ENCODE measurements around the gene ZFAND5.
A peak's percentile ranks its signal among the peaks of the same experiment; 100 is the strongest.

The ZFAND5 gene

GRCh38 chr9:72362680-72363139, 2.3 kb downstream of the ZFAND5 start:
- DNase-seq = peak in 1 of 2 experiments; percentile 21

- no peak for DNase-seq
These were observed 2.9 kb downstream of the ZFAND5 start for GRCh38 chr9:72362118-72362531.

- no peak for DNase-seq
These were observed 3.8 kb downstream of the ZFAND5 start for GRCh38 chr9:72361217-72361616.

GRCh38 chr9:72360324-72360723, 4.7 kb downstream of the ZFAND5 start:
- DNase-seq = no peak

- no peak for DNase-seq
These were observed 8.9 kb downstream of the ZFAND5 start for GRCh38 chr9:72356041-72356582.

- no peak for DNase-seq
These were observed 9.9 kb downstream of the ZFAND5 start for GRCh38 chr9:72355153-72355552.

- DNase-seq = no peak
These were observed 10.3 kb downstream of the ZFAND5 start for GRCh38 chr9:72354704-72355103.

GRCh38 chr9:72353455-72354116, 11.4 kb downstream of the ZFAND5 start:
- no peak for DNase-seq

- no peak for DNase-seq
These were observed 12.1 kb downstream of the ZFAND5 start for GRCh38 chr9:72352911-72353388.

GRCh38 chr9:72351538-72352453, 13.2 kb downstream of the ZFAND5 start:
- no peak for DNase-seq

GRCh38 chr9:72349911-72350310, 15.1 kb downstream of the ZFAND5 start:
- DNase-seq = no peak

GRCh38 chr9:72349240-72349639, 15.8 kb downstream of the ZFAND5 start:
- no peak for DNase-seq

- no peak for DNase-seq
These were observed 18.7 kb downstream of the ZFAND5 start for GRCh38 chr9:72346333-72346732.

- DNase-seq = no peak
These were observed 26.4 kb downstream of the ZFAND5 start for GRCh38 chr9:72338631-72339030.

- no peak for DNase-seq
These were observed 27.7 kb downstream of the ZFAND5 start for GRCh38 chr9:72337286-72337685.

GRCh38 chr9:72334658-72335337, 30.2 kb downstream of the ZFAND5 start:
- DNase-seq = no peak

- DNase-seq = peak in 1 of 2 experiments; percentile 57
These were observed 31.3 kb downstream of the ZFAND5 start for GRCh38 chr9:72333709-72334108.

- DNase-seq = peak; percentile 63 to 75
These were observed 31.8 kb downstream of the ZFAND5 start for GRCh38 chr9:72333197-72333596.

GRCh38 chr9:72332351-72332750, 32.7 kb downstream of the ZFAND5 start:
- DNase-seq = peak in 1 of 2 experiments; percentile 8

GRCh38 chr9:72327631-72328030, 37.4 kb downstream of the ZFAND5 start:
- no peak for DNase-seq

GRCh38 chr9:72326641-72327040, 38.4 kb downstream of the ZFAND5 start:
- DNase-seq = no peak

- DNase-seq = no peak
These were observed 40.0 kb downstream of the ZFAND5 start for GRCh38 chr9:72324974-72325373.

GRCh38 chr9:72322678-72323077, 42.3 kb downstream of the ZFAND5 start:
- DNase-seq = no peak

Measured in NCI-H524 (cell line).